CD4-positive, alpha-beta T cell (primary cell): ENCODE data around the gene SLAMF9. TPM values are rescaled to one million over a fixed set of nuclear protein-coding genes. Genes with fewer than 3 reads are reported as not detected.

Experiments
- ATAC-seq: fragments of 200-7000 bp; cut with Tn5 transposase; one replicate; pipeline ENCODE4 v1.10.0; 2022; ENCODE audit warnings: mild to moderate bottlenecking; ENCODE audit not compliant: poor library complexity
- CTCF ChIA-PET: fragments of 350-600 bp; sonication (Branson Sonifier 250); formaldehyde crosslinking; loops from one replicate; lab custom pipeline; 2021; ENCODE audit warnings: antibody characterized with exemption, inconsistent platforms; lab: Charles Lee
- POLR2A ChIA-PET: fragments of 350-600 bp; sonication (Branson Sonifier 250); formaldehyde crosslinking; loops from one replicate; lab custom pipeline; 2021; ENCODE audit warnings: antibody characterized with exemption, inconsistent platforms; lab: Charles Lee
- DNase-seq, 14 experiments: peaks; one replicate each; pipeline ENCODE4 v3.0.0-alpha.2; 2013 to 2020; ENCODE audit warnings: mixed read lengths in 2 of 14
- H3K27ac ChIP-seq, 2 donors: one replicate each; pipeline versions ENCODE4 v1.5.1 to v1.7.0; 2013; ENCODE audit warnings: low read length in 2 of 2, low read depth in 1 of 2, mild to moderate bottlenecking in 1 of 2
- H3K27me3 ChIP-seq, 2 experiments: 1 replicate in 1 of 2; 2 replicates in 1 of 2; pipeline versions ENCODE4 v1.6.1 to v1.7.0; 2013; ENCODE audit warnings: low read length in 2 of 2, control low read depth in 1 of 2, mild to moderate bottlenecking in 1 of 2, moderate library complexity in 1 of 2; ENCODE audit not compliant: insufficient read depth in 2 of 2, control insufficient read depth in 1 of 2
- H3K36me3 ChIP-seq: one replicate; pipeline ENCODE4 v1.6.1; 2013; ENCODE audit warnings: low read length, control low read depth; ENCODE audit not compliant: insufficient read depth
- H3K4me1 ChIP-seq: one replicate; pipeline ENCODE4 v1.6.1; 2013; ENCODE audit warnings: low read length, control low read depth; ENCODE audit not compliant: insufficient read depth
- H3K4me3 ChIP-seq: one replicate; pipeline ENCODE4 v1.5.1; 2013; ENCODE audit warnings: mild to moderate bottlenecking, low read length, moderate library complexity
- H3K9me3 ChIP-seq, 2 experiments: 1 replicate in 1 of 2; 2 replicates in 1 of 2; pipeline versions ENCODE4 v1.6.1 to v1.7.0; 2013; ENCODE audit warnings: low read length in 2 of 2, mild to moderate bottlenecking in 2 of 2, control low read depth in 1 of 2, moderate library complexity in 1 of 2; ENCODE audit not compliant: control insufficient read depth in 1 of 2, insufficient read depth in 1 of 2
- H3K27ac Mint-ChIP-seq: one replicate; pipeline ENCODE4 v1.8.0; 2020; ENCODE audit warnings: mixed read lengths
- H3K27me3 Mint-ChIP-seq: one replicate; pipeline ENCODE4 v1.8.0; 2021; ENCODE audit warnings: mixed read lengths
- H3K36me3 Mint-ChIP-seq: one replicate; pipeline ENCODE4 v1.8.0; 2021; ENCODE audit warnings: low read depth, mixed read lengths
- H3K4me1 Mint-ChIP-seq: one replicate; pipeline ENCODE4 v1.8.0; 2021; ENCODE audit warnings: low read depth, mixed read lengths
- H3K4me3 Mint-ChIP-seq: one replicate; pipeline ENCODE4 v1.8.0; 2020; ENCODE audit warnings: mild to moderate bottlenecking, mixed read lengths
- H3K9me3 Mint-ChIP-seq: one replicate; pipeline ENCODE4 v1.8.0; 2020; ENCODE audit warnings: mixed read lengths
- intact Hi-C, 2 experiments: fragments of 100-400 bp; cut with DNase I in 1 of 2; cut with micrococcal nuclease in 1 of 2; formaldehyde crosslinking; loops; one replicate each; pipeline versions ENCODE4 v1.15.1 to v1.9.0; 2023 to 2025; cut with DNase I, micrococcal nuclease
- total RNA-seq, 174 experiments: library from RNA in 2 of 174; stranded (reverse) in 2 of 174; gene quantifications; one replicate each; pipeline ENCODE4 v1.2.3 and lab custom pipeline; 2021 to 2026
- TF ChIP-seq, protein P1 (sequence below): fragments of 200-600 bp; IDR thresholded peaks from one replicate; pipeline ENCODE4 v1.8.0; 2022; ENCODE audit warnings: antibody characterized with exemption, mild to moderate bottlenecking

SLAMF9 gene
- total RNA-seq, 2 experiments from 2014 or later, result not detected

DNA sequence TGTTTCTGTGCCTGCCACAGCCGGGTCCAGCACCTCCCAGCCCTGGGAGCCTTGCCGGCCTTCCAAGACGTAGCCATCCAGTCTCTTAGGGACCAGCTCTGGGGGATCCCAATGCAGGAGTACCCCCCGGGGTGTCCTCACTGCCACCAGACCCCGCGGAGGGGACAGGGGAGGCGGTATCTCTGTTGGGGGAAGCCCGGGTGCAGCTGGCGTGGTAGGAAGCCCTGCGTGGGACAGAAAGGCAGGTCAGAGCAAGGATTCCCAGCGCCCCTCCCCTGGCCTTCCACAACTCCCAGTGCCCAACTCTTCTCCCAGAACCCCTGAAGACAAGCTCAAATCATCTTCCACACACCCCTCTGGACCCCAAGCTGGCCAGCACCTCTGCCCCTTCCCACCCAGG is 23.8 kb downstream of the SLAMF9 start:
- intact Hi-C loops, result loop anchor here in 1 of 2 experiments (10.0 kb wide), 2 partner anchors 75 to 1465 kb away; no protein-coding TSS in a partner anchor
- peaks cover 0 to 4% of the 10 kb centered on the region in 2 experiments for H3K9me3 ChIP-seq
- H3K27ac Mint-ChIP-seq, result no peak overlapping the region
- peaks cover 8% of the 10 kb centered on the region for H3K36me3 Mint-ChIP-seq
- H3K4me1 ChIP-seq, result peaks cover 13% of the 10 kb centered on the region
- H3K4me1 Mint-ChIP-seq, result peaks cover 17% of the 10 kb centered on the region
- no peak overlapping the region for H3K4me3 Mint-ChIP-seq
- DNase-seq (peak in 1 of 14 experiments; percentile 22), ATAC-seq (no peak)
- no peaks in the 10 kb centered on the region for H3K9me3 Mint-ChIP-seq
- H3K4me3 ChIP-seq, result no peak overlapping the region
- TF ChIP-seq, protein P1, sequence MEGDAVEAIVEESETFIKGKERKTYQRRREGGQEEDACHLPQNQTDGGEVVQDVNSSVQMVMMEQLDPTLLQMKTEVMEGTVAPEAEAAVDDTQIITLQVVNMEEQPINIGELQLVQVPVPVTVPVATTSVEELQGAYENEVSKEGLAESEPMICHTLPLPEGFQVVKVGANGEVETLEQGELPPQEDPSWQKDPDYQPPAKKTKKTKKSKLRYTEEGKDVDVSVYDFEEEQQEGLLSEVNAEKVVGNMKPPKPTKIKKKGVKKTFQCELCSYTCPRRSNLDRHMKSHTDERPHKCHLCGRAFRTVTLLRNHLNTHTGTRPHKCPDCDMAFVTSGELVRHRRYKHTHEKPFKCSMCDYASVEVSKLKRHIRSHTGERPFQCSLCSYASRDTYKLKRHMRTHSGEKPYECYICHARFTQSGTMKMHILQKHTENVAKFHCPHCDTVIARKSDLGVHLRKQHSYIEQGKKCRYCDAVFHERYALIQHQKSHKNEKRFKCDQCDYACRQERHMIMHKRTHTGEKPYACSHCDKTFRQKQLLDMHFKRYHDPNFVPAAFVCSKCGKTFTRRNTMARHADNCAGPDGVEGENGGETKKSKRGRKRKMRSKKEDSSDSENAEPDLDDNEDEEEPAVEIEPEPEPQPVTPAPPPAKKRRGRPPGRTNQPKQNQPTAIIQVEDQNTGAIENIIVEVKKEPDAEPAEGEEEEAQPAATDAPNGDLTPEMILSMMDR, result no peak
- POLR2A ChIA-PET, result no interaction called here
- no peaks in the 10 kb centered on the region for H3K36me3 ChIP-seq
- no peaks in the 10 kb centered on the region for H3K27me3 ChIP-seq
- H3K27me3 Mint-ChIP-seq, result no peaks in the 10 kb centered on the region
- H3K27ac ChIP-seq, result no peak overlapping the region
- CTCF ChIA-PET, result interaction anchor here (0.6 kb wide), 1 partner anchor 25 kb away, joined by 3 read pairs; no protein-coding TSS in a partner anchor

DNA sequence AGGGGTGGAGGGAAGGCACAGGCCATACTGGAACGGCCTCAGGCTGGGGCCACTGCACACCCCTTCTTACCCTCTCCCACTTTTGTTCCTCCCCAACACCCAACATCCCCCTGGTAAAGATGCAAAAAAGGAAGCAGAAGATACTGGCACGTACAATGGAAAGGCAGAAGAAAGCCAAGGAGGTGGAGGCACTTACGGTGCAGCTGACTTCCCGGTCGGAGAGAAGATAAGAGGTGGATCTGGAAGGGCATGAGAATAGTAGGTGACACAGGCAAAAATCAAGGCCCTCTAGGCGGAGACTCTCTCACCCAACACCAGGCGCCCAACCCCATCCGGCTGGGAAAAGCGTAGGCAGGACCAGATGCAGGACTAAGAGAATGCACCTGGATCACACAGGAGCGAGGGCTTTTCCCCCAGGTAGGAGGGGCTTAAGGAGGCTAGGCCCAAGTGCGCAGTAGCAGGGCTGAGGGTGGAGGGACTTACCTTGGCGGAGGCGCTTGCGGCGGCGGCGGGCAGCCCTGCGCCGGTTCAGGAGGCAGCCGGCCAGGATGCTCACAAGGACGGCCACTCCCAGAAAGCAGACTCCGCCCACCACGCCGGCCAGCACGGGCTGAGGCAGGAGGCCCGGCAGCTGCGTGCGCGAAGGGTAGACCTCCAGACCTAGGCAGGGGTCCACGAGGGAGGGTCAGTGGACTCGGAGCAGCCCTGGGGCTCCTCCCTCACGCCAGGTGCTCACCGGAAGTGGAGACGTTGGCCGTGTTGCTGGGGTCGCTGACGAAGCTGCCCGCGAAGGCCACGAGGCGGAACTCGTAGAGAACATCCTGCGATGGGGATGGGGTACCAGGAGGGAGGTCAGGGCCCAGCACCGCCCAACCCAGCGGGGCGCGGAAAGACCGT is 24.6 kb downstream of the SLAMF9 start:
- Histone ChIP-seq H3K4me3 (no peak overlapping the region), H3K27me3 (no peaks in the 10 kb centered on the region), H3K27ac (no peak overlapping the region), H3K36me3 (no peaks in the 10 kb centered on the region), H3K9me3 (peaks cover 0 to 4% of the 10 kb centered on the region in 2 experiments), H3K4me1 (peaks cover 13% of the 10 kb centered on the region)
- DNase-seq, result peak in 2 of 14 experiments; percentile 10 to 34
- H3K9me3 Mint-ChIP-seq, result no peaks in the 10 kb centered on the region
- CTCF ChIA-PET, result no interaction called here
- peaks cover 12% of the 10 kb centered on the region for H3K36me3 Mint-ChIP-seq
- no peak for ATAC-seq
- TF ChIP-seq, protein P1, result no peak
- H3K4me3 Mint-ChIP-seq, result no peak overlapping the region
- H3K27ac Mint-ChIP-seq, result no peak overlapping the region
- H3K27me3 Mint-ChIP-seq, result no peaks in the 10 kb centered on the region
- intact Hi-C loops, result loop anchor here (5.0 to 10.0 kb wide), 6 partner anchors 75 to 1465 kb away; partner anchors contain the start of genes DUSP23 (in 1 of the 2), IGSF8 (in 1 of the 2), PEX19 (in 1 of the 2) and PIGM (in 1 of the 2)
- H3K4me1 Mint-ChIP-seq, result peaks cover 18% of the 10 kb centered on the region
- POLR2A ChIA-PET, result no interaction called here

DNA sequence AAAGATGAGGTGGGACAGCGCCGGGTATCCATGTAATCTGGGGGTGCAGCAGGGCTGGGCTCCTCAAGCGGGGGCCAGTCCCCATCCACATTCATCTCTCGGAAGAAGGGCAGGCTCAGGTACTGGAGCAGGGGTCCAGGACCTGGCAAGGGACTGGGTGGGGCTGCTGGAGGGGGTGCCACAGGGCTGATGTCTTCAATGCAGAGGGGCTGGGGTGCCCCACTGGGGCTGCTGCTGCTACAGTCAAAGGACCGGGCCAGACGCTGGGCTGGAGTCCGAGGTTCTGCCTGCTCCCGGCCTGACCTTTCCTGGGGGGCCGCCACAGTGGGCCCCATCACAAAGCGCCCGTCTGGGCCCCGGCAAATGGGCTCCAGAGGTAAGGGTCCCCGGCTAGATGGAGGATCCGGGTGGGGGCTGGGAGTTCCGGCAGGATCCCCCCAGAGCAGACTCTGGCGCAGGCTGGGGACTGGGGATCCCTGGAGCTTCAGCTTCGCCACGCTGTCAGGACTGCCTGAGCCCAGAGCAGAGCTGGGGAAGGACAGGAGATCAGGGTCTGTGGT is 25.5 kb downstream of the SLAMF9 start:
- Mint-ChIP-seq H3K9me3 (no peaks in the 10 kb centered on the region), H3K27ac (no peak overlapping the region), H3K36me3 (peaks cover 20% of the 10 kb centered on the region), H3K27me3 (no peaks in the 10 kb centered on the region), H3K4me1 (peaks cover 22% of the 10 kb centered on the region), H3K4me3 (no peak overlapping the region)
- intact Hi-C loops, result loop anchor here (5.0 to 10.0 kb wide), 5 partner anchors 74 to 356 kb away; partner anchors contain the start of genes DUSP23 (in 1 of the 2), IGSF8 (in 1 of the 2), PEX19 (in 1 of the 2) and PIGM (in 1 of the 2)
- ChIA-PET POLR2A (no interaction called here), CTCF (no interaction called here)
- H3K27me3 ChIP-seq, result no peaks in the 10 kb centered on the region
- DNase-seq (peak in 1 of 14 experiments; percentile 26), ATAC-seq (no peak)
- H3K36me3 ChIP-seq, result no peaks in the 10 kb centered on the region
- H3K27ac ChIP-seq, result no peak overlapping the region
- no peak overlapping the region for H3K4me3 ChIP-seq
- peaks cover 18% of the 10 kb centered on the region for H3K4me1 ChIP-seq
- peaks cover 0 to 4% of the 10 kb centered on the region in 2 experiments for H3K9me3 ChIP-seq
- TF ChIP-seq, protein P1, result no peak
